Esophagus squamous epithelium (tissue), 4 donors: ENCODE data around the gene TNS1.

Source experiments
- POLR2A ChIP-seq, 4 donors: fragments of 450-650 bp; IDR thresholded peaks; one replicate each; pipeline ENCODE4 v1.6.1; 2017; ENCODE audit warnings: antibody characterized with exemption in 4 of 4, mild to moderate bottlenecking in 4 of 4, moderate library complexity in 3 of 4
- TF ChIP-seq, protein P1 (sequence below), 6 experiments: fragments of 450-650 bp in 4 of 6; fragments of 200-600 bp in 2 of 6; sonication (generic) in 2 of 6; IDR thresholded peaks; one replicate each; pipeline ENCODE4 v1.5.1; 2016 to 2019; ENCODE audit warnings: antibody characterized with exemption in 6 of 6, mild to moderate bottlenecking in 4 of 6, moderate library complexity in 4 of 6

DNA sequence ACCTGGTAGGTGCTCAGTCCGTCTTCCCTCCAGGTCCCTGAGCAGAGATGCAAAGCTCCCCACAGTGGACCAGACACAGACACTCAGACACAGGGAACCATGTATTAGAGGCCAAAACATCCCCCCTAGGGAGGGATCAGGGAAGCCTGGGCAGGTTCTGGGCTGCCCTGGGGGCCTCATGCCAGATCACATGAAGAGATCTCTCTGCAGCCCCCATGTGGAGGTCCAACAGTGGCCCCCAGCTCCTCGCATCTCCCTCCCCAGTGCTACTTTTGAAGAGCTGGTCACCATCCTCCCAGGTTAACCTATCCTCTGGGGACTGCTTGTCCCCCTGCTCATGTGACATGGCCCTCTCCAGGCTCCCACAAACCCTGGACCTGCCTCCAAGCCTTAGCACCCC lies 10.5 kb upstream of the TNS1 start:
- TF ChIP-seq, protein P1, sequence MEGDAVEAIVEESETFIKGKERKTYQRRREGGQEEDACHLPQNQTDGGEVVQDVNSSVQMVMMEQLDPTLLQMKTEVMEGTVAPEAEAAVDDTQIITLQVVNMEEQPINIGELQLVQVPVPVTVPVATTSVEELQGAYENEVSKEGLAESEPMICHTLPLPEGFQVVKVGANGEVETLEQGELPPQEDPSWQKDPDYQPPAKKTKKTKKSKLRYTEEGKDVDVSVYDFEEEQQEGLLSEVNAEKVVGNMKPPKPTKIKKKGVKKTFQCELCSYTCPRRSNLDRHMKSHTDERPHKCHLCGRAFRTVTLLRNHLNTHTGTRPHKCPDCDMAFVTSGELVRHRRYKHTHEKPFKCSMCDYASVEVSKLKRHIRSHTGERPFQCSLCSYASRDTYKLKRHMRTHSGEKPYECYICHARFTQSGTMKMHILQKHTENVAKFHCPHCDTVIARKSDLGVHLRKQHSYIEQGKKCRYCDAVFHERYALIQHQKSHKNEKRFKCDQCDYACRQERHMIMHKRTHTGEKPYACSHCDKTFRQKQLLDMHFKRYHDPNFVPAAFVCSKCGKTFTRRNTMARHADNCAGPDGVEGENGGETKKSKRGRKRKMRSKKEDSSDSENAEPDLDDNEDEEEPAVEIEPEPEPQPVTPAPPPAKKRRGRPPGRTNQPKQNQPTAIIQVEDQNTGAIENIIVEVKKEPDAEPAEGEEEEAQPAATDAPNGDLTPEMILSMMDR (IDR thresholded peaks at IDR 0.05) = no peak
- TF ChIP-seq POLR2A (IDR thresholded peaks at IDR 0.05) = no peak
